OCI-LY1 (cell line): ENCODE data around the gene C11orf97.

Source experiments
- CTCF ChIP-seq: fragments of 200-600 bp; sonication (generic), shearing (Covaris generic); IDR thresholded peaks from 2 replicates; pipeline ENCODE4 v1.5.1; 2017; ENCODE audit warnings: mild to moderate bottlenecking, antibody characterized with exemption, low read length, moderate library complexity, mixed read lengths
- EZH2 ChIP-seq: fragments of 200-600 bp; sonication (generic), shearing (Covaris generic); IDR thresholded peaks from 2 replicates; pipeline ENCODE4 v1.8.0; 2017; ENCODE audit warnings: borderline replicate concordance, mixed run types, mild to moderate bottlenecking, antibody characterized with exemption, low read length, moderate library complexity, mixed read lengths

GRCh38 chr11:94544646-94545263, 32.5 kb downstream of the C11orf97 start:
- TF ChIP-seq CTCF (no peak), EZH2 (no peak)
